ENCODE data around the gene SFT2D3. TPM values are rescaled to one million over a fixed set of nuclear protein-coding genes. Genes with fewer than 3 reads are reported as not detected.

SFT2D3 gene
- total RNA-seq, 1 experiment from 2014 or later = 12.2 TPM

DNA sequence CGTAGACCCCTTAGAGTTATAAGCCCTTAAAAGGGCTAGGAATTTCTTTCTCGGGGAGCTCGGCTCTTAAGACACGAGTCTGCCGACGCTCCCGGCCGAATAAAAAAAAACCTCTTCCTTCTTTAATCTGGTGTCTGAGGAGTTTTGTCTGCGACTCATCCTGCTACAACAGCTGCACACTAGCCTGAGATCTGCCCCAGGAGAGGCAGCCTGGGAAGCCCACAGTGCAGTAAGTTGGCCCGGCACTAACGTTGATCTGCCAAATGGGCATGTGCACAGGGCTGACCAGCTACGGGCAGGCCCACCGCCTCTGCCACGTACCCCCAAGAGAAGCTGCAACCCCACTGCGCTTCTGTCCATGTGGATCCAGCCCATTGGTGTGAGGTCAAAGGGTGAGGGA is 17.5 kb upstream of the SFT2D3 start:
- DNase-seq = no peak
- Mint-ChIP-seq H3K36me3 (ENCODE audit: insufficient read depth, unreplicated experiment) (no peaks in the 10 kb centered on the region), H3K27ac (ENCODE audit: unreplicated experiment) (no peak overlapping the region), H3K4me3 (ENCODE audit: unreplicated experiment) (no peak overlapping the region), H3K27me3 (ENCODE audit: insufficient read depth, unreplicated experiment) (peaks cover 3% of the 10 kb centered on the region), H3K4me1 (ENCODE audit: low read depth, unreplicated experiment) (no peaks in the 10 kb centered on the region), H3K9me3 (ENCODE audit: unreplicated experiment) (no peaks in the 10 kb centered on the region)
- Histone ChIP-seq H3K27me3 (replicated peaks; ENCODE audit: control insufficient read depth, insufficient read depth, low read length) (no peaks in the 10 kb centered on the region), H3K9me3 (0 out of 2 replicates have a peak, but pooled peaks cover 7% of the 10 kb centered on the region), H3K4me1 (no peaks in the 10 kb centered on the region), H3K36me3 (ENCODE audit: control insufficient read depth, insufficient read depth, low read length) (no peaks in the 10 kb centered on the region), H3K4me3 (ENCODE audit: low read depth, low read length) (no peak overlapping the region)
- CTCF ChIA-PET = interaction anchor here (1.5 kb wide), 1 partner anchor 92 kb away, joined by 3 read pairs; no protein-coding TSS in a partner anchor
- TF ChIP-seq CTCF (IDR thresholded peaks at IDR 0.05; ENCODE audit: insufficient read depth in 1 of 2, low read depth in 1 of 2, low read length in 1 of 2, severe bottlenecking in 1 of 2, unreplicated experiment in 1 of 2) = no peak
- no TSS peak for BruUV-seq (replicated peaks)
- intact Hi-C loops (cut with micrococcal nuclease; ENCODE audit: unreplicated experiment) = no loop called here
- POLR2A ChIA-PET = no interaction called here

DNA sequence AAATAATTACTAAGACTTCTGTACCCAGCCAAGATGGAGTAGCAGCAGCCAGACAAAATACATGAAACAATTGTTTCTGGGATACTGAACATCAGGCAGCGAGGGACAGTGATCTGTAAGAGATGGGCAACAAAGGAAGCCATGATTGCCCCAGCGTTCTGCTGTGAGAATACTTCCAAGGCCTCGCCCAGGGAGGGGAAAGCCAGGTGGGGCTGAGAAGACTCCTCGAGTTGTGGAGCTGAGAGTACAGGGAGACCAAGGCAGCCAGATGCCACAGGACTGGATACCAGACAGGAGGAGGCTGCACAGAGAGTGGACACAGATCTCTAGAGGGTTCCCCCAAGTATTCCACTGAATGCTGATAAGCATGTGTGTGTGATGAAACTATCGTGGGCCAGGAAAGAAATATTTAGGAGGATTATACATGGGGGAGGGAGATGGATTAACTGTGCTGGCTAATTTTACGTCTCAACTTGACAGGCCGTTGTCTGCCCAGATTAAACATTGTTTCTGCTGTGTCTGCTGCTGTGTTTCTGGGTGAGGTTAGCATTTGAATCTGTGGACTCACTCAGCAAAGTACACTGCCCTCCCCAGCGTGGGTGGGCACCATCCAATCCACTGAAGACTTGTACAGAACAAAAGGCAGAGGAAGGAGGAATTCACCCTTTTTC is 15.8 kb upstream of the SFT2D3 start:
- Mint-ChIP-seq H3K27me3 (ENCODE audit: insufficient read depth, unreplicated experiment) (peaks cover 3% of the 10 kb centered on the region), H3K36me3 (ENCODE audit: insufficient read depth, unreplicated experiment) (no peaks in the 10 kb centered on the region), H3K27ac (ENCODE audit: unreplicated experiment) (no peak overlapping the region), H3K4me3 (ENCODE audit: unreplicated experiment) (no peak overlapping the region), H3K4me1 (ENCODE audit: low read depth, unreplicated experiment) (no peaks in the 10 kb centered on the region), H3K9me3 (ENCODE audit: unreplicated experiment) (no peaks in the 10 kb centered on the region)
- Histone ChIP-seq H3K4me3 (ENCODE audit: low read depth, low read length) (no peak overlapping the region), H3K4me1 (no peaks in the 10 kb centered on the region), H3K36me3 (ENCODE audit: control insufficient read depth, insufficient read depth, low read length) (no peaks in the 10 kb centered on the region), H3K27me3 (replicated peaks; ENCODE audit: control insufficient read depth, insufficient read depth, low read length) (no peaks in the 10 kb centered on the region), H3K9me3 (peaks cover 18% of the 10 kb centered on the region)
- CTCF ChIA-PET = no interaction called here
- no peak for DNase-seq
- no TSS peak for BruUV-seq (replicated peaks)
- intact Hi-C loops (cut with micrococcal nuclease; ENCODE audit: unreplicated experiment) = no loop called here
- no peak for TF ChIP-seq CTCF (IDR thresholded peaks at IDR 0.05; ENCODE audit: insufficient read depth in 1 of 2, low read depth in 1 of 2, low read length in 1 of 2, severe bottlenecking in 1 of 2, unreplicated experiment in 1 of 2)
- POLR2A ChIA-PET = no interaction called here

DNA sequence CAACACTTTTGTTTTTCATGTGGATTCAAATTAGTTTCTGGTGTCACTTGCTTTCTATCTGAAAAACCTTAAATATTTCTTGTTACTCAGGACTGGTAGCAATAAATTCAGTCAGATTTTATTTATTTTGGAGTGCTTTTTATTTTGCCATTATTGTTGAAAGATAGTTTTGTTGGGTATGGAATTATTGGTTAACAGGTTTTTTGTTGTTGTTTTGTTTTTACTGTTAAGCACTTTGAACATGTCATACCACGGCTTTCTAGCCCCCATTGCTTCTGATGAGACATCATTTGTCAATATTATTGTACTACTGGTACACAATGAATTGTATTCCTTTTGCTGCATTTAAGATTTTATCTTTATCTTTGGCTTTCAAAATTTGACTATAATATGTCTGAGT is 12.9 kb upstream of the SFT2D3 start:
- no peaks in the 10 kb centered on the region for H3K4me1 ChIP-seq
- CTCF ChIA-PET = no interaction called here
- H3K27me3 Mint-ChIP-seq (ENCODE audit: insufficient read depth, unreplicated experiment) = no peaks in the 10 kb centered on the region
- POLR2A ChIA-PET = no interaction called here
- no peaks in the 10 kb centered on the region for H3K36me3 ChIP-seq (ENCODE audit: control insufficient read depth, insufficient read depth, low read length)
- no peaks in the 10 kb centered on the region for H3K27me3 ChIP-seq (replicated peaks; ENCODE audit: control insufficient read depth, insufficient read depth, low read length)
- H3K27ac Mint-ChIP-seq (ENCODE audit: unreplicated experiment) = no peak overlapping the region
- no peaks in the 10 kb centered on the region for H3K4me1 Mint-ChIP-seq (ENCODE audit: low read depth, unreplicated experiment)
- TF ChIP-seq CTCF (IDR thresholded peaks at IDR 0.05; ENCODE audit: insufficient read depth in 1 of 2, low read depth in 1 of 2, low read length in 1 of 2, severe bottlenecking in 1 of 2, unreplicated experiment in 1 of 2) = no peak
- no peaks in the 10 kb centered on the region for H3K36me3 Mint-ChIP-seq (ENCODE audit: insufficient read depth, unreplicated experiment)
- intact Hi-C loops (cut with micrococcal nuclease; ENCODE audit: unreplicated experiment) = no loop called here
- no peak overlapping the region for H3K4me3 Mint-ChIP-seq (ENCODE audit: unreplicated experiment)
- H3K9me3 Mint-ChIP-seq (ENCODE audit: unreplicated experiment) = peaks cover 19% of the 10 kb centered on the region
- DNase-seq = no peak
- no peak overlapping the region for H3K4me3 ChIP-seq (ENCODE audit: low read depth, low read length)
- peaks cover 32% of the 10 kb centered on the region for H3K9me3 ChIP-seq
- BruUV-seq (replicated peaks) = no TSS peak

Measured in Caco-2 (cell line).